Mesothelial cell of epicardium (in vitro differentiated cells): ENCODE results near the gene NRBF2. TPM values are rescaled to one million over a fixed set of nuclear protein-coding genes. Genes with fewer than 3 reads are reported as not detected.

Source experiments
- DNase-seq, 2 experiments: peaks; one replicate each; pipeline ENCODE4 v3.0.0; 2021; ENCODE audit warnings: low spot score in 2 of 2; ENCODE audit not compliant: unreplicated experiment in 2 of 2
- H3K27ac Mint-ChIP-seq: 2 replicates; pipeline ENCODE4 v1.8.0; 2021; ENCODE audit warnings: mixed read lengths
- H3K27me3 Mint-ChIP-seq: 2 replicates; pipeline ENCODE4 v1.8.0; 2021; ENCODE audit warnings: low read depth, mixed read lengths
- H3K36me3 Mint-ChIP-seq: 2 replicates; pipeline ENCODE4 v1.8.0; 2021; ENCODE audit warnings: mixed read lengths
- H3K4me1 Mint-ChIP-seq: 2 replicates; pipeline ENCODE4 v1.8.0; 2021; ENCODE audit warnings: mixed read lengths
- H3K4me3 Mint-ChIP-seq: 2 replicates; pipeline ENCODE4 v1.8.0; 2021; ENCODE audit warnings: mild to moderate bottlenecking, moderate library complexity, mixed read lengths
- H3K9me3 Mint-ChIP-seq: 2 replicates; pipeline ENCODE4 v1.8.0; 2021; ENCODE audit warnings: mixed read lengths
- CTCF ChIP-seq: fragments of 200-600 bp; sonication (generic); IDR thresholded peaks from one replicate; pipeline ENCODE4 v1.5.0; 2021; ENCODE audit warnings: antibody characterized with exemption; ENCODE audit not compliant: unreplicated experiment
- total RNA-seq: library from RNA; stranded (reverse); gene quantifications from 3 replicates; pipeline ENCODE4 v1.2.1, GENCODE V29; 2021

The NRBF2 gene
- total RNA-seq, 1 donor from 2014 or later: 18.2 TPM

- H3K27ac Mint-ChIP-seq: no peak overlapping the region
- no peak overlapping the region for H3K4me3 Mint-ChIP-seq
- peaks cover 6% of the 10 kb centered on the region for H3K36me3 Mint-ChIP-seq
- TF ChIP-seq CTCF: no peak
- peaks cover 13% of the 10 kb centered on the region for H3K4me1 Mint-ChIP-seq
- no peak for DNase-seq
- peaks cover 7% of the 10 kb centered on the region for H3K9me3 Mint-ChIP-seq
- H3K27me3 Mint-ChIP-seq: no peaks in the 10 kb centered on the region
Measured at GRCh38 chr10:63137306-63137705, 4.2 kb downstream of the NRBF2 start.

GRCh38 chr10:63140077-63140476 is 6.9 kb downstream of the NRBF2 start:
- peaks cover 3% of the 10 kb centered on the region for H3K36me3 Mint-ChIP-seq
- no peaks in the 10 kb centered on the region for H3K9me3 Mint-ChIP-seq
- H3K4me3 Mint-ChIP-seq: no peak overlapping the region
- DNase-seq: no peak
- H3K4me1 Mint-ChIP-seq: peaks cover 4% of the 10 kb centered on the region
- no peaks in the 10 kb centered on the region for H3K27me3 Mint-ChIP-seq
- H3K27ac Mint-ChIP-seq: no peak overlapping the region
- TF ChIP-seq CTCF: no peak

GRCh38 chr10:63142136-63142535 is 9.0 kb downstream of the NRBF2 start:
- no peak for DNase-seq
- Mint-ChIP-seq H3K27ac (no peak overlapping the region), H3K4me1 (peaks cover 2% of the 10 kb centered on the region), H3K27me3 (no peaks in the 10 kb centered on the region), H3K4me3 (no peak overlapping the region), H3K9me3 (no peaks in the 10 kb centered on the region), H3K36me3 (peaks cover 5% of the 10 kb centered on the region)
- TF ChIP-seq CTCF: no peak

GRCh38 chr10:63143987-63144386 is 10.9 kb downstream of the NRBF2 start:
- Mint-ChIP-seq H3K4me3 (no peak overlapping the region), H3K27ac (no peak overlapping the region), H3K9me3 (no peaks in the 10 kb centered on the region), H3K4me1 (peaks cover 2% of the 10 kb centered on the region), H3K27me3 (no peaks in the 10 kb centered on the region), H3K36me3 (peaks cover 7% of the 10 kb centered on the region)
- no peak for DNase-seq
- TF ChIP-seq CTCF: no peak

- no peak for DNase-seq
- Mint-ChIP-seq H3K9me3 (no peaks in the 10 kb centered on the region), H3K4me3 (no peak overlapping the region), H3K27me3 (no peaks in the 10 kb centered on the region), H3K36me3 (peaks cover 9% of the 10 kb centered on the region), H3K4me1 (peaks cover 2% of the 10 kb centered on the region), H3K27ac (no peak overlapping the region)
- TF ChIP-seq CTCF: no peak
Measured at GRCh38 chr10:63145782-63146181, 12.7 kb downstream of the NRBF2 start.

- H3K4me3 Mint-ChIP-seq: no peak overlapping the region
- H3K9me3 Mint-ChIP-seq: no peaks in the 10 kb centered on the region
- DNase-seq: no peak
- no peak overlapping the region for H3K27ac Mint-ChIP-seq
- H3K27me3 Mint-ChIP-seq: no peaks in the 10 kb centered on the region
- H3K4me1 Mint-ChIP-seq: peaks cover 2% of the 10 kb centered on the region
- TF ChIP-seq CTCF: no peak
- H3K36me3 Mint-ChIP-seq: peaks cover 9% of the 10 kb centered on the region
Measured at GRCh38 chr10:63146503-63146902, 13.4 kb downstream of the NRBF2 start.
